Mesothelial cell of epicardium (in vitro differentiated cells): ENCODE measurements around the gene DGCR2. TPM values are rescaled to one million over a fixed set of nuclear protein-coding genes. Genes with fewer than 3 reads are reported as not detected.

Experiments used
- DNase-seq, 2 experiments: peaks; one replicate each; pipeline ENCODE4 v3.0.0; 2021; ENCODE audit warnings: low spot score in 2 of 2; ENCODE audit not compliant: unreplicated experiment in 2 of 2
- H3K27ac Mint-ChIP-seq: 2 replicates; pipeline ENCODE4 v1.8.0; 2021; ENCODE audit warnings: mixed read lengths
- H3K27me3 Mint-ChIP-seq: 2 replicates; pipeline ENCODE4 v1.8.0; 2021; ENCODE audit warnings: low read depth, mixed read lengths
- H3K36me3 Mint-ChIP-seq: 2 replicates; pipeline ENCODE4 v1.8.0; 2021; ENCODE audit warnings: mixed read lengths
- H3K4me1 Mint-ChIP-seq: 2 replicates; pipeline ENCODE4 v1.8.0; 2021; ENCODE audit warnings: mixed read lengths
- H3K4me3 Mint-ChIP-seq: 2 replicates; pipeline ENCODE4 v1.8.0; 2021; ENCODE audit warnings: mild to moderate bottlenecking, moderate library complexity, mixed read lengths
- H3K9me3 Mint-ChIP-seq: 2 replicates; pipeline ENCODE4 v1.8.0; 2021; ENCODE audit warnings: mixed read lengths
- CTCF ChIP-seq: fragments of 200-600 bp; sonication (generic); IDR thresholded peaks from one replicate; pipeline ENCODE4 v1.5.0; 2021; ENCODE audit warnings: antibody characterized with exemption; ENCODE audit not compliant: unreplicated experiment
- total RNA-seq: library from RNA; stranded (reverse); gene quantifications from 3 replicates; pipeline ENCODE4 v1.2.1, GENCODE V29; 2021

DGCR2 gene
- total RNA-seq, 1 donor from 2014 or later, result 78.3 TPM

GRCh38 chr22:19098157-19098556 is 24.1 kb downstream of the DGCR2 start:
- no peak overlapping the region for H3K4me3 Mint-ChIP-seq
- no peaks in the 10 kb centered on the region for H3K27me3 Mint-ChIP-seq
- H3K4me1 Mint-ChIP-seq, result no peaks in the 10 kb centered on the region
- H3K27ac Mint-ChIP-seq, result peak overlapping the region; percentile 25
- H3K36me3 Mint-ChIP-seq, result peaks cover 10% of the 10 kb centered on the region
- peaks cover 3% of the 10 kb centered on the region for H3K9me3 Mint-ChIP-seq
- TF ChIP-seq CTCF, result no peak
- no peak for DNase-seq

- peak overlapping the region; percentile 51 for H3K27ac Mint-ChIP-seq
- H3K4me1 Mint-ChIP-seq, result no peaks in the 10 kb centered on the region
- H3K4me3 Mint-ChIP-seq, result no peak overlapping the region
- no peak for DNase-seq
- no peak for TF ChIP-seq CTCF
- H3K27me3 Mint-ChIP-seq, result no peaks in the 10 kb centered on the region
- peaks cover 3% of the 10 kb centered on the region for H3K9me3 Mint-ChIP-seq
- peaks cover 10% of the 10 kb centered on the region for H3K36me3 Mint-ChIP-seq
These were observed 24.7 kb downstream of the DGCR2 start for GRCh38 chr22:19097518-19097917.

- Mint-ChIP-seq H3K36me3 (peaks cover 6% of the 10 kb centered on the region), H3K27ac (no peak overlapping the region), H3K9me3 (peaks cover 3% of the 10 kb centered on the region), H3K27me3 (no peaks in the 10 kb centered on the region), H3K4me3 (no peak overlapping the region), H3K4me1 (no peaks in the 10 kb centered on the region)
- TF ChIP-seq CTCF, result no peak
- no peak for DNase-seq
These were observed 25.7 kb downstream of the DGCR2 start for GRCh38 chr22:19096555-19096954.

- Mint-ChIP-seq H3K4me1 (no peaks in the 10 kb centered on the region), H3K4me3 (no peak overlapping the region), H3K36me3 (peaks cover 6% of the 10 kb centered on the region), H3K27me3 (no peaks in the 10 kb centered on the region), H3K9me3 (no peaks in the 10 kb centered on the region), H3K27ac (no peak overlapping the region)
- TF ChIP-seq CTCF, result no peak
- no peak for DNase-seq
These were observed 27.7 kb downstream of the DGCR2 start for GRCh38 chr22:19094393-19094997.

GRCh38 chr22:19092725-19093124 is 29.5 kb downstream of the DGCR2 start:
- Mint-ChIP-seq H3K4me1 (no peaks in the 10 kb centered on the region), H3K4me3 (no peak overlapping the region), H3K9me3 (no peaks in the 10 kb centered on the region), H3K36me3 (peaks cover 6% of the 10 kb centered on the region), H3K27ac (peak overlapping the region; percentile 13), H3K27me3 (no peaks in the 10 kb centered on the region)
- DNase-seq, result no peak
- TF ChIP-seq CTCF, result no peak
